Ascending aorta (tissue), 2 donors: ENCODE results near the gene CLCN5. TPM values are rescaled to one million over a fixed set of nuclear protein-coding genes. Genes with fewer than 3 reads are reported as not detected.
"Not testable (repeated sequence)": the region's sequence is repeated elsewhere in the genome, so short reads cannot be mapped to it uniquely, and the experiment has no call there.

Experiments used
- DNase-seq, 2 donors: peaks; one replicate each; pipeline ENCODE4 v3.0.0-alpha.2; 2019; ENCODE audit warnings: low spot score in 2 of 2
- H3K27ac ChIP-seq, 2 donors: fragments of 200-600 bp; sonication (generic); one replicate each; pipeline ENCODE4 v1.5.1; 2016 to 2017; ENCODE audit warnings: mild to moderate bottlenecking in 1 of 2
- H3K27me3 ChIP-seq: fragments of 200-600 bp; sonication (generic); one replicate; pipeline ENCODE4 v1.5.1; 2017
- H3K36me3 ChIP-seq, 2 donors: fragments of 200-600 bp; sonication (generic); one replicate each; pipeline ENCODE4 v1.5.1; 2016
- H3K4me1 ChIP-seq, 2 donors: fragments of 200-600 bp; sonication (generic); one replicate each; pipeline ENCODE4 v1.5.1; 2016 to 2017; ENCODE audit warnings: mild to moderate bottlenecking in 1 of 2
- H3K4me3 ChIP-seq, 2 donors: fragments of 200-600 bp; sonication (generic); one replicate each; pipeline ENCODE4 v1.5.1; 2016 to 2017; ENCODE audit warnings: mild to moderate bottlenecking in 1 of 2
- H3K9me3 ChIP-seq, 2 donors: fragments of 200-600 bp; sonication (generic); one replicate each; pipeline ENCODE4 v1.5.1; 2016
- CTCF ChIP-seq, 3 experiments: fragments of 200-600 bp in 2 of 3; fragments of 450-650 bp in 1 of 3; sonication (generic) in 2 of 3; IDR thresholded peaks; one replicate each; pipeline ENCODE4 v1.5.1; 2016 to 2019; ENCODE audit warnings: antibody characterized with exemption in 3 of 3, mild to moderate bottlenecking in 1 of 3, moderate library complexity in 1 of 3
- intact Hi-C: fragments of 100-400 bp; cut with DNase I; formaldehyde crosslinking; loops from one replicate; pipeline ENCODE4 v1.15.1; 2023
- total RNA-seq: library from RNA; depleted of rRNA; stranded (reverse); fragments of >200 nt; gene quantifications from one replicate; pipeline ENCODE4 v1.1.0, GENCODE V29; 2016

The CLCN5 gene
- total RNA-seq, 1 donor from 2014 or later: 2.0 TPM

DNA sequence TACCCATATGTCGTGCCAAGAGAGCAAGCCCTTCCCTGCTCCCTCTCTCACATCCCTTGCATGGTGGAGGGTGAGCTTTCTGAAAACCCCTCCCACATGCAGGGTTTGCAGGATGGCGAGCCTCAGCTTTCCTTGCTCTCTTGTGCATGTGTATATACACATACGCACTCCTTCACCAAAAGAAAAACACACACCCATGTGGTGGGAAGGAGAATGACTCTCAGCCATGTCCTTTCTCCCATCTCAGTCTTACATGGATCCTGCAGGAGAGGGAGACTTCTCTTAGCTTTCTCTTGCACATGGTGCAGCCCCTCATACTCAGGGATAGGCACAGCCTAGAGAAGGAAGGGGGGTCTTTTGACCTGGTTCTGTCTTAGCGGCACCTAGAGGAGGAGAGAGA lies 81.1 kb downstream of the CLCN5 start:
- H3K27ac ChIP-seq: no peak overlapping the region
- intact Hi-C loops: no loop called here
- no peak overlapping the region for H3K4me3 ChIP-seq
- no peak for TF ChIP-seq CTCF (IDR thresholded peaks at IDR 0.05)
- H3K4me1 ChIP-seq: no peaks in the 10 kb centered on the region
- no peaks in the 10 kb centered on the region for H3K9me3 ChIP-seq
- no peaks in the 10 kb centered on the region for H3K36me3 ChIP-seq
- no peaks in the 10 kb centered on the region for H3K27me3 ChIP-seq
- DNase-seq: no peak

- Histone ChIP-seq H3K9me3 (no peaks in the 10 kb centered on the region), H3K27ac (no peak overlapping the region), H3K4me3 (no peak overlapping the region), H3K36me3 (no peaks in the 10 kb centered on the region), H3K27me3 (no peaks in the 10 kb centered on the region), H3K4me1 (no peaks in the 10 kb centered on the region)
- no peak for TF ChIP-seq CTCF (IDR thresholded peaks at IDR 0.05)
- DNase-seq: no peak
- intact Hi-C loops: no loop called here
Observed at GRCh38 chrX:50003927-50004326, 81.5 kb downstream of the CLCN5 start.

GRCh38 chrX:50025591-50025990 lies 103.2 kb downstream of the CLCN5 start:
- H3K36me3 ChIP-seq, H3K9me3 ChIP-seq, intact Hi-C loops, H3K27me3 ChIP-seq, H3K4me3 ChIP-seq, DNase-seq, H3K4me1 ChIP-seq, H3K27ac ChIP-seq: not testable (repeated sequence)

GRCh38 chrX:50035126-50035525 lies 112.7 kb downstream of the CLCN5 start:
- DNase-seq: no peak
- H3K27me3 ChIP-seq: no peaks in the 10 kb centered on the region
- H3K27ac ChIP-seq: no peak overlapping the region
- no peaks in the 10 kb centered on the region for H3K9me3 ChIP-seq
- H3K4me3 ChIP-seq: no peak overlapping the region
- H3K36me3 ChIP-seq: no peaks in the 10 kb centered on the region
- no peaks in the 10 kb centered on the region for H3K4me1 ChIP-seq
- intact Hi-C loops: no loop called here
- no peak for TF ChIP-seq CTCF (IDR thresholded peaks at IDR 0.05)

DNA sequence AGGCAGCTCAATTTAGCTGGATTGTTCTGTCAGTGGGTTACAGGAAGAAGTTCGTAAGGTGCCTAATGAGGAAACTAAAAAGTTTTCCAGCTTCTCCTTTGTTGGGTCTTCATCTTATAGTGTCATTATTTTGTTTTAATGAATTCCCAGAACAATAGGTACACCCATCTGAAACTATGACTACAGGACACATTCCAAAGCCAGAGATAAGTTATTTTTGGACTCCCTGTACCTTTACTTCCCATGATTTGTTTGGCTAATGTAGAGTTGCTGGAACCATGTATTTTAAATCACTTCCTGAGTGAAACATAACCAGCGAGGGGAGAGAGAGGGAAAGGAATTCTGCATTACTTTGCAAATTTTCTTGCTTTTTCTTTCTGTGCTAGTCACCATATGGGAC lies 114.0 kb downstream of the CLCN5 start:
- intact Hi-C loops: no loop called here
- Histone ChIP-seq H3K36me3 (no peaks in the 10 kb centered on the region), H3K4me3 (peak overlapping the region in 1 of 2 donors; percentile 6), H3K27me3 (no peaks in the 10 kb centered on the region), H3K27ac (peak overlapping the region in 1 of 2 donors; percentile 40), H3K4me1 (no peaks in the 10 kb centered on the region), H3K9me3 (no peaks in the 10 kb centered on the region)
- DNase-seq: no peak
- TF ChIP-seq CTCF (IDR thresholded peaks at IDR 0.05): no peak

GRCh38 chrX:50045823-50046222 lies 123.4 kb downstream of the CLCN5 start:
- no peaks in the 10 kb centered on the region for H3K9me3 ChIP-seq
- no peaks in the 10 kb centered on the region for H3K36me3 ChIP-seq
- no peak overlapping the region for H3K27ac ChIP-seq
- no peak for DNase-seq
- no peaks in the 10 kb centered on the region for H3K27me3 ChIP-seq
- no peaks in the 10 kb centered on the region for H3K4me1 ChIP-seq
- no peak overlapping the region for H3K4me3 ChIP-seq
- TF ChIP-seq CTCF (IDR thresholded peaks at IDR 0.05): no peak
- intact Hi-C loops: no loop called here
